HepG2 (cell line): Measurements from ENCODE around the gene KLHDC4. TPM values are rescaled to one million over a fixed set of nuclear protein-coding genes. Genes with fewer than 3 reads are reported as not detected.
A peak's percentile ranks its signal among the peaks of the same experiment; 100 is the strongest.

Source experiments
- AKAP8 ChIP-seq: sonication (generic); formaldehyde crosslinking; IDR thresholded peaks from 2 replicates; pipeline ENCODE4 v1.5.1; 2020; ENCODE audit warnings: mild to moderate bottlenecking, missing genetic modification reagents
- ATF6 ChIP-seq: sonication (generic); formaldehyde crosslinking; conservative IDR thresholded peaks from 2 replicates; pipeline ENCODE4 v1.4.0; 2020; ENCODE audit warnings: missing genetic modification reagents
- FOXK1 ChIP-seq: sonication (generic); formaldehyde crosslinking; IDR thresholded peaks from 2 replicates; pipeline ENCODE4 v1.4.0; 2020; ENCODE audit warnings: low read depth, missing genetic modification reagents, borderline replicate concordance
- HBP1 ChIP-seq: IDR thresholded peaks from 2 replicates; pipeline ENCODE4 v1.6.1; 2016; ENCODE audit warnings: low read depth, control low read depth
- HNRNPL ChIP-seq: fragments of 200-400 bp; formaldehyde crosslinking; IDR thresholded peaks from 2 replicates; pipeline ENCODE4 v1.6.1; 2017; ENCODE audit warnings: mild to moderate bottlenecking, low read depth, low read length
- KDM2A ChIP-seq: sonication (generic); formaldehyde crosslinking; IDR thresholded peaks from 2 replicates; pipeline ENCODE4 v1.4.0; 2020; ENCODE audit warnings: low read depth, missing genetic modification reagents, borderline replicate concordance
- KDM3A ChIP-seq: IDR thresholded peaks from 2 replicates; pipeline ENCODE4 v1.6.1; 2018; ENCODE audit warnings: low read depth, missing compliant biosample characterization
- MTF2 ChIP-seq: sonication (generic); formaldehyde crosslinking; IDR thresholded peaks from 2 replicates; pipeline ENCODE4 v1.5.0; 2020; ENCODE audit warnings: missing genetic modification reagents, borderline replicate concordance
- MYNN ChIP-seq: sonication (generic); formaldehyde crosslinking; IDR thresholded peaks from 2 replicates; pipeline ENCODE4 v1.4.0; 2020; ENCODE audit warnings: mild to moderate bottlenecking, low read depth, missing genetic modification reagents
- PHF8 ChIP-seq: sonication (generic); formaldehyde crosslinking; IDR thresholded peaks from 2 replicates; pipeline ENCODE4 v1.5.0; 2020; ENCODE audit warnings: missing genetic modification reagents
- PITX1 ChIP-seq: sonication (generic); formaldehyde crosslinking; IDR thresholded peaks from 2 replicates; pipeline ENCODE4 v1.5.1; 2020; ENCODE audit warnings: mild to moderate bottlenecking, missing genetic modification reagents
- TBX2 ChIP-seq: sonication (generic); formaldehyde crosslinking; IDR thresholded peaks from 2 replicates; pipeline ENCODE4 v1.5.0; 2020; ENCODE audit warnings: missing genetic modification reagents, mild to moderate bottlenecking, borderline replicate concordance
- ZBTB38 ChIP-seq: sonication (generic); formaldehyde crosslinking; IDR thresholded peaks from 2 replicates; pipeline ENCODE4 v1.5.1; 2020; ENCODE audit warnings: mild to moderate bottlenecking, missing genetic modification reagents
- ZBTB44 ChIP-seq: sonication (generic); formaldehyde crosslinking; IDR thresholded peaks from 2 replicates; pipeline ENCODE4 v1.4.0; 2020; ENCODE audit warnings: missing genetic modification reagents
- ZFP36L1 ChIP-seq: sonication (generic); formaldehyde crosslinking; IDR thresholded peaks from 2 replicates; pipeline ENCODE4 v1.8.0; 2022; ENCODE audit warnings: mild to moderate bottlenecking, missing genetic modification reagents, moderate library complexity
- ZHX1 ChIP-seq: sonication (generic); formaldehyde crosslinking; IDR thresholded peaks from 2 replicates; pipeline ENCODE4 v1.8.1; 2022; ENCODE audit warnings: low read depth, mild to moderate bottlenecking, missing genetic modification reagents
- ZNF296 ChIP-seq: sonication (generic); formaldehyde crosslinking; conservative IDR thresholded peaks from 2 replicates; pipeline ENCODE4 v1.5.0; 2020; ENCODE audit warnings: mild to moderate bottlenecking, missing genetic modification reagents
- ZNF546 ChIP-seq: sonication (generic); formaldehyde crosslinking; conservative IDR thresholded peaks from 2 replicates; pipeline ENCODE4 v1.8.1; 2023; ENCODE audit warnings: mild to moderate bottlenecking, missing genetic modification reagents
- ZNF605 ChIP-seq: sonication (generic); formaldehyde crosslinking; IDR thresholded peaks from 2 replicates; pipeline ENCODE4 v1.8.0; 2022; ENCODE audit warnings: mild to moderate bottlenecking, missing genetic modification reagents
- ZNF800 ChIP-seq: sonication (generic); formaldehyde crosslinking; IDR thresholded peaks from 2 replicates; pipeline ENCODE4 v1.4.0; 2020; ENCODE audit warnings: missing genetic modification reagents
- ZNF883 ChIP-seq: sonication (generic); formaldehyde crosslinking; IDR thresholded peaks from 2 replicates; pipeline ENCODE4 v1.5.1; 2020; ENCODE audit warnings: mild to moderate bottlenecking, missing genetic modification reagents; ENCODE audit errors: not compliant biosample characterization
- polyA plus RNA-seq, 8 experiments: library from polyadenylated mRNA; depleted of rRNA in 3 of 8; stranded (reverse) in 7 of 8; unstranded in 1 of 8; fragments of >200 nt; fragmentation: Illumina TruSeq in 4 of 8; extraction: Trizol in 4 of 8; gene quantifications; 2 replicates each; pipeline versions ENCODE4 v1.2.1 to v1.2.3, GENCODE V29; 2011 to 2016; ENCODE audit warnings: low read depth in 4 of 8, missing spikeins in 1 of 8, mixed read lengths in 1 of 8; ENCODE audit not compliant: insufficient read depth in 1 of 8
- total RNA-seq, 5 experiments: library from RNA; depleted of rRNA; stranded (reverse); fragments of >200 nt; fragmentation: Illumina TruSeq; extraction: Trizol; gene quantifications; 2 replicates each; pipeline ENCODE4 v1.2.3, GENCODE V29; 2016; ENCODE audit warnings: low read depth in 1 of 5

Gene KLHDC4
- total and polyA plus RNA-seq, 2 of the 13 experiments (the other 11 are each of a cell fraction or from before 2014, with no cell fraction given): 18.7 to 31.8 TPM

- TF ChIP-seq HBP1 (CRISPR knock-in tag): no peak
- no peak for TF ChIP-seq FOXK1 (CRISPR knock-in tag)
- no peak for TF ChIP-seq ZNF883
- no peak for TF ChIP-seq ZFP36L1 (CRISPR knock-in tag)
- no peak for TF ChIP-seq ATF6 (CRISPR knock-in tag)
- no peak; the same call in 1 of the 2 replicates for TF ChIP-seq HNRNPL
- peak; percentile 40; the same call in 1 of the 2 replicates for TF ChIP-seq PITX1 (CRISPR knock-in tag)
- TF ChIP-seq ZBTB38 (CRISPR knock-in tag): peak; percentile 14; the same call in 1 of the 2 replicates
- TF ChIP-seq ZNF605: no peak
- TF ChIP-seq ZBTB44 (CRISPR knock-in tag): no peak
- no peak for TF ChIP-seq KDM3A (CRISPR knock-in tag)
- no peak for TF ChIP-seq PHF8 (CRISPR knock-in tag)
- 0 out of 2 replicates have a peak, but pooled peaks have one; percentile 10 for TF ChIP-seq ZNF546
- TF ChIP-seq ZHX1: no peak
- TF ChIP-seq MYNN: no peak
- TF ChIP-seq TBX2 (CRISPR knock-in tag): peak; percentile 50
- no peak for TF ChIP-seq ZNF800 (CRISPR knock-in tag)
- no peak for TF ChIP-seq KDM2A (CRISPR knock-in tag)
- peak; percentile 48; the same call in 1 of the 2 replicates for TF ChIP-seq ZNF296 (CRISPR knock-in tag)
- peak; percentile 72; the same call in 1 of the 2 replicates for TF ChIP-seq AKAP8 (CRISPR knock-in tag)
- no peak for TF ChIP-seq MTF2 (CRISPR knock-in tag)
Measured at GRCh38 chr16:87705771-87706277, 60.0 kb downstream of the KLHDC4 start (continued).
